ENCODE data around the gene IRX4. TPM values are rescaled to one million over a fixed set of nuclear protein-coding genes. Genes with fewer than 3 reads are reported as not detected.

The IRX4 gene
- total RNA-seq, 1 donor from 2014 or later, result 0.72 TPM

DNA sequence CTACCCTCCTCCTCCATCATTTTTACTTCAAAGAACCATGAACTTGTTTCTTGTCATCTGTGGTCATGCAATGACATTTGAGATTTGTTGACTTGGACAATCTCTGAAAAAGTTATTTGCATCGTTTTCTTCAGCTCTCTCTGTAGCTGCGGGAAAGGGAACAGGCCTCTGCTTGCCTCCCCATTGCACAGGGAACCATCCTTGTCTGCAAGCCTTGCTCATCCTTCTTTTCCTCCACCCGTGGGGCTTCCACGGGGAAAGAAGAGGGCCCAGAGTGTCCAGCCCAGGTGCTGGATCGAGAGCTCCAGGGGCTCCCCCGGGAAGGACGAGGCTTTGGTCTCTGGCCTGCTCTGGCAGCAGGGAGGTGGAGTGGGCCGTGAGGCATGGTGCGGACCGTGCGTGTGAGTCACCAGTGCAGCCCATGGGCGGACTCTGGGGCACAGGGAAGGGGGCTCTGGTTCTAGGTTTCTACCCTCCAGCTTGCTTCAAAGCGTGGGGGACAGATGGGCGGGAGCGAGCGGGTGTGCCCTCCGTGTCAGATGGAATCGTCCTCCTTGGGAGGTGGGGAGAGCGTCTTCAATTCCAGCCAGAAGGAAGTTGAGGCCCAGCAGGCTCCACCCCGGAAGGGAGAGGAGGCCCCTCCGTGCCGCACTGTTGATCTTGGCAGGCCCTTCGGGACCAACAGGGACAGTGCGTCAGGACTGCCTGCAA is 6.0 kb upstream of the IRX4 start:
- H3K4me3 Mint-ChIP-seq (ENCODE audit: unreplicated experiment), result no peak overlapping the region
- peaks cover 4% of the 10 kb centered on the region for H3K36me3 Mint-ChIP-seq (ENCODE audit: low read depth, unreplicated experiment)

GRCh38 chr5:1887588-1888360 is 5.0 kb upstream of the IRX4 start:
- TF ChIP-seq, protein P1, sequence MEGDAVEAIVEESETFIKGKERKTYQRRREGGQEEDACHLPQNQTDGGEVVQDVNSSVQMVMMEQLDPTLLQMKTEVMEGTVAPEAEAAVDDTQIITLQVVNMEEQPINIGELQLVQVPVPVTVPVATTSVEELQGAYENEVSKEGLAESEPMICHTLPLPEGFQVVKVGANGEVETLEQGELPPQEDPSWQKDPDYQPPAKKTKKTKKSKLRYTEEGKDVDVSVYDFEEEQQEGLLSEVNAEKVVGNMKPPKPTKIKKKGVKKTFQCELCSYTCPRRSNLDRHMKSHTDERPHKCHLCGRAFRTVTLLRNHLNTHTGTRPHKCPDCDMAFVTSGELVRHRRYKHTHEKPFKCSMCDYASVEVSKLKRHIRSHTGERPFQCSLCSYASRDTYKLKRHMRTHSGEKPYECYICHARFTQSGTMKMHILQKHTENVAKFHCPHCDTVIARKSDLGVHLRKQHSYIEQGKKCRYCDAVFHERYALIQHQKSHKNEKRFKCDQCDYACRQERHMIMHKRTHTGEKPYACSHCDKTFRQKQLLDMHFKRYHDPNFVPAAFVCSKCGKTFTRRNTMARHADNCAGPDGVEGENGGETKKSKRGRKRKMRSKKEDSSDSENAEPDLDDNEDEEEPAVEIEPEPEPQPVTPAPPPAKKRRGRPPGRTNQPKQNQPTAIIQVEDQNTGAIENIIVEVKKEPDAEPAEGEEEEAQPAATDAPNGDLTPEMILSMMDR (IDR thresholded peaks at IDR 0.05; ENCODE audit: unreplicated experiment), result no peak
- Mint-ChIP-seq H3K27ac (ENCODE audit: unreplicated experiment) (no peak overlapping the region), H3K9me3 (ENCODE audit: unreplicated experiment) (no peaks in the 10 kb centered on the region), H3K27me3 (ENCODE audit: unreplicated experiment) (peaks cover 27% of the 10 kb centered on the region), H3K4me1 (ENCODE audit: unreplicated experiment) (peaks cover 12% of the 10 kb centered on the region), H3K4me3 (ENCODE audit: unreplicated experiment) (no peak overlapping the region), H3K36me3 (ENCODE audit: low read depth, unreplicated experiment) (peaks cover 4% of the 10 kb centered on the region)
- DNase-seq (ENCODE audit: low spot score), result no peak

More for the DNA sequence above, 6.0 kb upstream of the IRX4 start:
- Mint-ChIP-seq H3K9me3 (ENCODE audit: unreplicated experiment) (no peaks in the 10 kb centered on the region), H3K27ac (ENCODE audit: unreplicated experiment) (no peak overlapping the region), H3K4me1 (ENCODE audit: unreplicated experiment) (peaks cover 12% of the 10 kb centered on the region), H3K27me3 (ENCODE audit: unreplicated experiment) (peaks cover 27% of the 10 kb centered on the region)
- DNase-seq (ENCODE audit: low spot score), result no peak
- TF ChIP-seq, protein P1 (IDR thresholded peaks at IDR 0.05; ENCODE audit: unreplicated experiment), result no peak

- no peak overlapping the region for H3K27ac Mint-ChIP-seq (ENCODE audit: unreplicated experiment)
- peaks cover 24% of the 10 kb centered on the region for H3K27me3 Mint-ChIP-seq (ENCODE audit: unreplicated experiment)
- TF ChIP-seq, protein P1 (IDR thresholded peaks at IDR 0.05; ENCODE audit: unreplicated experiment), result no peak
These were observed 4.3 kb upstream of the IRX4 start for GRCh38 chr5:1886846-1887587.

DNA sequence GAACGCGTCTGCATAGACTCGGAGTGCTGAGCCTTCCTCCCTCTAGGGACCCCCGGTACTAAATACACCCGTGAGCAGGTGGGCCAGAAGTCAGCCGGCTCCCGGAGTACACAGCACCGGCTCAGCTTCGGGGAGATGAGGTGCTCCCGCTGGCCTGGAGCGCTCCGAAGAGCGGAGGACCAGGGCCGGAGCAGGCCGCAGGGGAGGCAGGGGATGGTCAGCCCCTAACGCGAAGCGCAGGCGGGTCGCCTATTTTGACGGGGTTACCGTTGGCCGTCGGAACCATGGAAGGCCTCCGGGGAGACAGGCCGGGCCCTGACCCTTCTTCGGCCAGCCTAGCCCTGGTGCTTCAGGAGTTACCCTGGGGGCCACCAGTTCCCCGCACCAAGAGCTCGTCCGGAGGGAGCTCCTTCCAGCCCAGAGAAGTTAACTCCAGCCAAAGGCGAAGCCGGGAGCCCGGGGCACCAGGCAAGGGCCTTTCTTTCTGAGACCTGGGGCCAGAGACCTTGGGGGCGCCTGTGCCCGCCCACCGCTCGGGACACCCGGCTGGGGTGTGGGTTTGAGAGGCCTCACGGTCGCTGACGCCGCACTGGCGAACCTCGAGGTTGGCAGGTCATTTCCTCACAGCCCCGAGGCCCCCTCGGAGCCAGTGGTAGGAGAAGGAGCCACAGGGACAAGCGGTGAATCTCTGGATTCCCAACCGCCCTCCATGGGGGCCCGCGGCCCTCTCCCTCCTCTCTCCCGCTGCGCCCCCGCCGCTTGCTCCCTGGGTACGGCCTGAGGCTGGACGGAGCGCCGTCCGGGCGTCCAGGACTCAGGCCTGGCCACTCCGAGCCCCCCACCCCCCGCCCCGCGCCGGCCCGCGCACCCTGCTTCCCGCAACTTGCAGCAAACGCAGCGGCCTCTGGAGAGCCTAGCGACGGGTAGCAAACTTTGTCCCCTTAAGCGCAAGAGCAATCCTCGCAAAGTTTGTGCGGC is 3.4 kb upstream of the IRX4 start:
- Mint-ChIP-seq H3K27ac (ENCODE audit: unreplicated experiment) (no peak overlapping the region), H3K27me3 (ENCODE audit: unreplicated experiment) (peaks cover 24% of the 10 kb centered on the region), H3K36me3 (ENCODE audit: low read depth, unreplicated experiment) (peaks cover 4% of the 10 kb centered on the region), H3K9me3 (ENCODE audit: unreplicated experiment) (no peaks in the 10 kb centered on the region), H3K4me1 (ENCODE audit: unreplicated experiment) (peaks cover 12% of the 10 kb centered on the region), H3K4me3 (ENCODE audit: unreplicated experiment) (no peak overlapping the region)
- TF ChIP-seq, protein P1 (IDR thresholded peaks at IDR 0.05; ENCODE audit: unreplicated experiment), result no peak
- no peak for DNase-seq (ENCODE audit: low spot score)

More at GRCh38 chr5:1886846-1887587, 4.3 kb upstream of the IRX4 start:
- H3K4me3 Mint-ChIP-seq (ENCODE audit: unreplicated experiment), result no peak overlapping the region
- no peak for DNase-seq (ENCODE audit: low spot score)
- H3K4me1 Mint-ChIP-seq (ENCODE audit: unreplicated experiment), result peaks cover 12% of the 10 kb centered on the region
- H3K9me3 Mint-ChIP-seq (ENCODE audit: unreplicated experiment), result no peaks in the 10 kb centered on the region
- peaks cover 4% of the 10 kb centered on the region for H3K36me3 Mint-ChIP-seq (ENCODE audit: low read depth, unreplicated experiment)

All from endothelial cell (in vitro differentiated cells).